ENCODE measurements around the gene PLTP.

GRCh38 chr20:45950330-45950646 lies 38.3 kb upstream of the PLTP start:
- TF ChIP-seq CTCF (IDR thresholded peaks at IDR 0.05 in 4 of 5, conservative IDR thresholded peaks at IDR 0.05 in 1 of 5) (no peak), POLR2A (IDR thresholded peaks at IDR 0.05) (no peak)

All from gastrocnemius medialis (tissue), 4 donors.